CD8-positive, alpha-beta memory T cell (primary cell): ENCODE measurements around the gene VASP. TPM values are rescaled to one million over a fixed set of nuclear protein-coding genes. Genes with fewer than 3 reads are reported as not detected.

ENCODE experiments used
- CTCF ChIA-PET: fragments of 350-600 bp; sonication (Branson Sonifier 250); formaldehyde crosslinking; loops from one replicate; lab custom pipeline; 2021; ENCODE audit warnings: antibody characterized with exemption; lab: Charles Lee
- POLR2A ChIA-PET: fragments of 350-600 bp; sonication (Branson Sonifier 250); formaldehyde crosslinking; loops from one replicate; lab custom pipeline; 2021; ENCODE audit warnings: antibody characterized with exemption; lab: Charles Lee
- DNase-seq, 5 donors: peaks; one replicate each; pipeline versions ENCODE4 v3.0.0 to v3.0.0-alpha.2; 2020 to 2022; ENCODE audit warnings: mixed read lengths in 1 of 5
- H3K27ac ChIP-seq: one replicate; pipeline ENCODE4 v1.7.0; 2013; ENCODE audit warnings: low read depth, mild to moderate bottlenecking, low read length, moderate library complexity
- H3K27me3 ChIP-seq: 2 replicates; pipeline ENCODE4 v1.7.0; 2013; ENCODE audit warnings: low read length, mild to moderate bottlenecking; ENCODE audit not compliant: insufficient read depth, poor library complexity, severe bottlenecking
- H3K36me3 ChIP-seq: 2 replicates; pipeline ENCODE4 v1.7.0; 2013; ENCODE audit warnings: mild to moderate bottlenecking, low read length, moderate library complexity; ENCODE audit not compliant: insufficient read depth
- H3K4me1 ChIP-seq: 2 replicates; pipeline ENCODE4 v1.7.0; 2013; ENCODE audit warnings: mild to moderate bottlenecking, low read length, moderate library complexity; ENCODE audit not compliant: insufficient read depth
- H3K4me3 ChIP-seq: 2 replicates; pipeline ENCODE4 v1.7.0; 2013; ENCODE audit warnings: mild to moderate bottlenecking, low read length
- H3K9me3 ChIP-seq: 2 replicates; pipeline ENCODE4 v1.7.0; 2013; ENCODE audit warnings: mild to moderate bottlenecking, low read length
- H3K27ac Mint-ChIP-seq, 8 donors: one replicate each; pipeline ENCODE4 v1.8.0; 2020 to 2021; ENCODE audit warnings: mixed read lengths in 8 of 8, mild to moderate bottlenecking in 6 of 8, inconsistent platforms in 3 of 8, moderate library complexity in 3 of 8
- H3K27me3 Mint-ChIP-seq, 2 donors: one replicate each; pipeline ENCODE4 v1.8.0; 2020 to 2021; ENCODE audit warnings: mixed read lengths in 2 of 2, mild to moderate bottlenecking in 1 of 2, moderate library complexity in 1 of 2
- H3K36me3 Mint-ChIP-seq, 3 donors: one replicate each; pipeline ENCODE4 v1.8.0; 2020 to 2021; ENCODE audit warnings: mixed read lengths in 3 of 3, inconsistent platforms in 1 of 3, mild to moderate bottlenecking in 1 of 3
- H3K4me1 Mint-ChIP-seq, 3 donors: one replicate each; pipeline ENCODE4 v1.8.0; 2020 to 2021; ENCODE audit warnings: mixed read lengths in 3 of 3, inconsistent platforms in 1 of 3, mild to moderate bottlenecking in 1 of 3
- H3K4me3 Mint-ChIP-seq, 7 donors: one replicate each; pipeline ENCODE4 v1.8.0; 2020 to 2021; ENCODE audit warnings: mixed read lengths in 7 of 7, mild to moderate bottlenecking in 6 of 7, moderate library complexity in 4 of 7, inconsistent platforms in 2 of 7
- H3K9me3 Mint-ChIP-seq, 5 donors: one replicate each; pipeline ENCODE4 v1.8.0; 2020 to 2022; ENCODE audit warnings: mixed read lengths in 5 of 5, mild to moderate bottlenecking in 3 of 5, moderate library complexity in 2 of 5, inconsistent platforms in 1 of 5
- polyA plus RNA-seq: library from polyadenylated mRNA; unstranded; fragments of 300-500 nt; fragmentation: Illumina TruSeq; gene quantifications from one replicate; pipeline ENCODE4 v1.2.3, GENCODE V29; 2021
- total RNA-seq, 2 experiments: library from RNA; stranded (reverse); gene quantifications; one replicate each; pipeline ENCODE4 v1.2.3, GENCODE V29; 2021

The VASP gene
- total and polyA plus RNA-seq, 3 experiments from 2014 or later, result 61.8 to 170 (median 154) TPM

GRCh38 chr19:45492627-45493470 lies 14.4 kb upstream of the VASP start:
- no peaks in the 10 kb centered on the region for H3K36me3 ChIP-seq
- peaks cover 15% of the 10 kb centered on the region for H3K27me3 ChIP-seq
- Mint-ChIP-seq H3K27me3 (peaks cover 20 to 22% of the 10 kb centered on the region in 2 donors), H3K4me1 (peaks cover 19 to 30% (median 25%) of the 10 kb centered on the region in 3 donors), H3K27ac (peak overlapping the region in 2 of 8 donors; percentile 10 to 69), H3K9me3 (no peaks in the 10 kb centered on the region), H3K36me3 (no peaks in the 10 kb centered on the region), H3K4me3 (no peak overlapping the region)
- H3K4me3 ChIP-seq, result no peak overlapping the region
- H3K9me3 ChIP-seq, result no peaks in the 10 kb centered on the region
- peak overlapping the region; percentile 48 for H3K27ac ChIP-seq
- POLR2A ChIA-PET, result no interaction called here
- peaks cover 21% of the 10 kb centered on the region for H3K4me1 ChIP-seq
- no peak for DNase-seq
- CTCF ChIA-PET, result interaction anchor here (1.5 kb wide), 1 partner anchor 65 kb away, joined by 3 read pairs; no protein-coding TSS in a partner anchor

GRCh38 chr19:45494261-45494916 lies 12.9 kb upstream of the VASP start:
- peak overlapping the region in 1 of 8 donors; percentile 10 for H3K27ac Mint-ChIP-seq

DNA sequence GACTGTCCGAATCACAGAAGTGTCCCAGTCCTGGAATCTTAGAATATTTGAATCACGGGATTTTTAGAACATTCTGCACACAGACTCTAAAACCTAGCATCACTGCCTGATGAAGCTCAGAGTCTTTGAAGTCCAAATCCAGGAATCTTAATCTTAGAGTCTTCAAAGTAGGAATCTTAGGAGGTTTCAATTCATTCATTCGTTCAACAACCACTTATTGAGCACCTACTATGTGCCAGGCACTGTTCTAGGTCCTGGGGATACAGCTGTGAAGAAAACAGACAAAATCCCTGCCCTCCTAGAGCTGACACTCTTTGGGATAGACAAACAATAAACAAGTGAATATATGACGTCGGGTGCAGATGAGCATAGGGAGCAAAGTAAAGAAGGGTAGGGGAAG lies 12.1 kb upstream of the VASP start:
- H3K36me3 ChIP-seq, result no peaks in the 10 kb centered on the region
- H3K9me3 ChIP-seq, result no peaks in the 10 kb centered on the region
- H3K4me3 ChIP-seq, result no peak overlapping the region
- H3K27me3 Mint-ChIP-seq, result peaks cover 12 to 22% of the 10 kb centered on the region in 2 donors
- peak overlapping the region in 2 of 8 donors; percentile 21 to 67 for H3K27ac Mint-ChIP-seq
- peaks cover 15% of the 10 kb centered on the region for H3K27me3 ChIP-seq
- ChIA-PET CTCF (interaction anchor here (0.9 to 5.5 kb wide), 10 partner anchors 10 to 147 kb away, joined by 3 to 47 read pairs (median 12); no protein-coding TSS in a partner anchor), POLR2A (interaction anchor here (0.6 kb wide), 2 partner anchors 80 to 244 kb away, joined by 3 to 10 read pairs; no protein-coding TSS in a partner anchor)
- DNase-seq, result no peak
- H3K4me1 ChIP-seq, result peaks cover 41% of the 10 kb centered on the region
- no peaks in the 10 kb centered on the region for H3K36me3 Mint-ChIP-seq
- peak overlapping the region; percentile 15 to 90 (median 81) for H3K4me3 Mint-ChIP-seq
- peaks cover 31 to 48% (median 39%) of the 10 kb centered on the region in 3 donors for H3K4me1 Mint-ChIP-seq
- H3K27ac ChIP-seq, result no peak overlapping the region
- no peaks in the 10 kb centered on the region for H3K9me3 Mint-ChIP-seq

More at GRCh38 chr19:45494261-45494916, 12.9 kb upstream of the VASP start:
- no peak for DNase-seq
- H3K36me3 ChIP-seq, result no peaks in the 10 kb centered on the region
- peaks cover 28 to 43% (median 34%) of the 10 kb centered on the region in 3 donors for H3K4me1 Mint-ChIP-seq
- H3K27me3 ChIP-seq, result peaks cover 15% of the 10 kb centered on the region
- CTCF ChIA-PET, result interaction anchor here (0.9 to 5.5 kb wide), 10 partner anchors 9 to 148 kb away, joined by 3 to 47 read pairs (median 12); no protein-coding TSS in a partner anchor
- H3K9me3 Mint-ChIP-seq, result no peaks in the 10 kb centered on the region
- H3K27me3 Mint-ChIP-seq, result peaks cover 13 to 22% of the 10 kb centered on the region in 2 donors
- POLR2A ChIA-PET, result interaction anchor here (0.6 kb wide), 1 partner anchor 243 kb away, joined by 3 read pairs; no protein-coding TSS in a partner anchor
- no peaks in the 10 kb centered on the region for H3K9me3 ChIP-seq
- H3K4me3 Mint-ChIP-seq, result no peak overlapping the region
- no peaks in the 10 kb centered on the region for H3K36me3 Mint-ChIP-seq
- H3K27ac ChIP-seq, result no peak overlapping the region
- no peak overlapping the region for H3K4me3 ChIP-seq
- H3K4me1 ChIP-seq, result peaks cover 36% of the 10 kb centered on the region

GRCh38 chr19:45496349-45496953 lies 10.8 kb upstream of the VASP start:
- Mint-ChIP-seq H3K9me3 (no peaks in the 10 kb centered on the region), H3K27me3 (peaks cover 14 to 22% of the 10 kb centered on the region in 2 donors), H3K27ac (peak overlapping the region in 3 of 8 donors; percentile 43 to 81 (median 53)), H3K4me3 (peak overlapping the region; percentile 33 to 90 (median 82)), H3K36me3 (peaks cover 0 to 2% (median 0%) of the 10 kb centered on the region in 3 donors), H3K4me1 (peaks cover 31 to 48% (median 46%) of the 10 kb centered on the region in 3 donors)
- Histone ChIP-seq H3K9me3 (no peaks in the 10 kb centered on the region), H3K27me3 (peaks cover 15% of the 10 kb centered on the region), H3K27ac (no peak overlapping the region), H3K4me3 (peak overlapping the region; percentile 47), H3K4me1 (peaks cover 41% of the 10 kb centered on the region), H3K36me3 (no peaks in the 10 kb centered on the region)
- DNase-seq, result peak in 3 of 5 donors; percentile 38 to 71 (median 62)
- ChIA-PET POLR2A (interaction anchor here (0.5 to 1.0 kb wide), 3 partner anchors 27 to 851 kb away, joined by 3 to 4 read pairs (median 3); partner anchors contain the start of genes PPP5C and SNRPD2), CTCF (interaction anchor here (0.8 to 5.5 kb wide), 9 partner anchors 9 to 196 kb away, joined by 3 to 47 read pairs (median 18); partner anchors contain the start of gene QPCTL)

- H3K36me3 ChIP-seq, result no peaks in the 10 kb centered on the region
- DNase-seq, result no peak
- H3K27ac ChIP-seq, result no peak overlapping the region
- Mint-ChIP-seq H3K27me3 (peaks cover 10 to 14% of the 10 kb centered on the region in 2 donors), H3K9me3 (no peaks in the 10 kb centered on the region), H3K27ac (peak overlapping the region in 7 of 8 donors; percentile 55 to 94 (median 75)), H3K36me3 (peaks cover 0 to 2% (median 0%) of the 10 kb centered on the region in 3 donors), H3K4me1 (peaks cover 31 to 48% (median 46%) of the 10 kb centered on the region in 3 donors), H3K4me3 (peak overlapping the region; percentile 44 to 91 (median 77))
- CTCF ChIA-PET, result interaction anchor here (0.8 to 5.5 kb wide), 9 partner anchors 8 to 145 kb away, joined by 3 to 47 read pairs (median 9); partner anchors contain the start of gene EML2
- no peaks in the 10 kb centered on the region for H3K9me3 ChIP-seq
- POLR2A ChIA-PET, result interaction anchor here (0.7 kb wide), 1 partner anchor 30 kb away, joined by 3 read pairs; no protein-coding TSS in a partner anchor
- H3K4me3 ChIP-seq, result peak overlapping the region; percentile 46
- H3K27me3 ChIP-seq, result peaks cover 15% of the 10 kb centered on the region
- peaks cover 41% of the 10 kb centered on the region for H3K4me1 ChIP-seq
Observed at GRCh38 chr19:45497791-45498190, 9.5 kb upstream of the VASP start.

DNA sequence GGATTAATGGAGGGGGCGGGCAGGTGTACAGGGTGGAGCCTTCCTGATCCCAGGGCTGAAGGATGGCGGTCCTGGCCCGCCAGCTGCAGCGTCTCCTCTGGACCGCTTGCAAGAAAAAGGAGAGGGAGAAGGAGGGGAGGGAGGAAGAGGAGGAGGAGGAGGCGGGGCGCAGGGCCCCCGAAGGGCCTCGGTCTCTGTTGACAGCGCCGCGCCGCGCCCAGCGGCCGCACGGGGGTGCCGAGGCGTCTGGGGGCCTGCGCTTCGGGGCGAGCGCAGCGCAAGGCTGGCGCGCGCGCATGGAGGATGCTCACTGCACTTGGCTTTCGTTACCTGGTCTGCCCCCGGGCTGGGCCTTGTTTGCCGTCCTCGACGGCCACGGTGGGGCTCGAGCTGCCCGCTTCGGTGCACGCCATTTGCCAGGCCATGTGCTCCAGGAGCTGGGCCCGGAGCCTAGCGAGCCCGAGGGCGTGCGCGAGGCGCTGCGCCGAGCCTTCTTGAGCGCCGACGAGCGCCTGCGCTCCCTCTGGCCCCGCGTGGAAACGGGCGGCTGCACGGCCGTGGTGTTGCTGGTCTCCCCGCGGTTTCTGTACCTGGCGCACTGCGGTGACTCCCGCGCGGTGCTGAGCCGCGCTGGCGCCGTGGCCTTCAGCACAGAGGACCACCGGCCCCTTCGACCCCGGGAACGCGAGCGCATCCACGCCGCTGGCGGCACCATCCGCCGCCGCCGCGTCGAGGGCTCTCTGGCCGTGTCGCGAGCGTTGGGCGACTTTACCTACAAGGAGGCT lies 8.7 kb upstream of the VASP start, which contains the start of gene PPM1N:
PPM1N (plus strand) TSS at position 33 of the 785 bp plus-strand sequence; CDS start at position 63, 30 bp downstream.
- no peaks in the 10 kb centered on the region for H3K36me3 ChIP-seq
- H3K27me3 Mint-ChIP-seq, result peaks cover 4 to 8% of the 10 kb centered on the region in 2 donors
- peaks cover 28 to 42% (median 42%) of the 10 kb centered on the region in 3 donors for H3K4me1 Mint-ChIP-seq
- H3K9me3 ChIP-seq, result no peaks in the 10 kb centered on the region
- POLR2A ChIA-PET, result interaction anchor here (1.1 to 1.7 kb wide), 2 partner anchors 10 to 13 kb away, joined by 3 to 5 read pairs; no protein-coding TSS in a partner anchor
- peak within 1 kb of the TSS; percentile 70 to 94 (median 80) for H3K27ac Mint-ChIP-seq
- no peak within 1 kb of the TSS for H3K27ac ChIP-seq
- peaks cover 0 to 2% (median 0%) of the 10 kb centered on the region in 3 donors for H3K36me3 Mint-ChIP-seq
- peak within 1 kb of the TSS; percentile 82 to 91 (median 87) for H3K4me3 Mint-ChIP-seq
- peak; percentile 52 to 79 (median 64) for DNase-seq
- peaks cover 8% of the 10 kb centered on the region for H3K27me3 ChIP-seq
- CTCF ChIA-PET, result interaction anchor here (0.9 to 5.5 kb wide), 12 partner anchors 7 to 144 kb away, joined by 3 to 47 read pairs (median 4); partner anchors contain the start of genes EML2 and VASP
- peak within 1 kb of the TSS; percentile 56 for H3K4me3 ChIP-seq
- H3K9me3 Mint-ChIP-seq, result no peaks in the 10 kb centered on the region
- peaks cover 36% of the 10 kb centered on the region for H3K4me1 ChIP-seq
